H1 (cell line): ENCODE data around the gene ARHGAP10.

ENCODE experiments used
- ASH2L ChIP-seq: fragments of 200-600, 300-600 bp; sonication (generic); IDR thresholded peaks from one replicate; pipeline ENCODE4 v1.7.1; 2017; ENCODE audit warnings: low read length
- BCL11A ChIP-seq, 2 experiments: IDR thresholded peaks; one replicate each; pipeline ENCODE4 v1.6.1; 2011; ENCODE audit warnings: low read depth in 2 of 2, low read length in 2 of 2, mild to moderate bottlenecking in 2 of 2
- JUN ChIP-seq: IDR thresholded peaks from 2 replicates; pipeline ENCODE4 v1.6.1; 2011; ENCODE audit warnings: low read depth, mild to moderate bottlenecking, improper control_type of control experiment, low read length
- MAFK ChIP-seq: IDR thresholded peaks from 2 replicates; pipeline ENCODE4 v1.6.1; 2012; ENCODE audit warnings: low read depth, mild to moderate bottlenecking, improper control_type of control experiment, low read length
- POLR2A ChIP-seq, 2 experiments: IDR thresholded peaks; 1 replicate in 1 of 2; 2 replicates in 1 of 2; pipeline ENCODE4 v1.6.1; 2011; ENCODE audit warnings: low read depth in 2 of 2, low read length in 2 of 2, mild to moderate bottlenecking in 2 of 2; ENCODE audit errors: control extremely low read depth in 1 of 2
- TAF1 ChIP-seq: IDR thresholded peaks from 2 replicates; pipeline ENCODE4 v1.6.1; 2011; ENCODE audit warnings: mild to moderate bottlenecking, low read depth, low read length
- ZNF274 ChIP-seq: IDR thresholded peaks from 2 replicates; pipeline ENCODE4 v1.7.0; 2012; ENCODE audit warnings: low read length, borderline replicate concordance; ENCODE audit errors: extremely low read depth
- TF ChIP-seq, protein P1 (sequence below), 3 experiments: IDR thresholded peaks; 1 replicate in 2 of 3; 2 replicates in 1 of 3; pipeline versions ENCODE4 v1.5.1 to v1.6.1; 2011; ENCODE audit warnings: low read length in 3 of 3, mild to moderate bottlenecking in 3 of 3, inconsistent platforms in 2 of 3, low read depth in 1 of 3, moderate library complexity in 1 of 3; ENCODE audit not compliant: insufficient read depth in 1 of 3; ENCODE audit errors: control extremely low read depth in 1 of 3

GRCh38 chr4:148007792-148008191 is 275.9 kb downstream of the ARHGAP10 start:
- no peak for TF ChIP-seq ZNF274
- no peak for TF ChIP-seq BCL11A (IDR thresholded peaks at IDR 0.05; ENCODE audit: low read depth in 2 of 2, low read length in 2 of 2)
- TF ChIP-seq, protein P1, sequence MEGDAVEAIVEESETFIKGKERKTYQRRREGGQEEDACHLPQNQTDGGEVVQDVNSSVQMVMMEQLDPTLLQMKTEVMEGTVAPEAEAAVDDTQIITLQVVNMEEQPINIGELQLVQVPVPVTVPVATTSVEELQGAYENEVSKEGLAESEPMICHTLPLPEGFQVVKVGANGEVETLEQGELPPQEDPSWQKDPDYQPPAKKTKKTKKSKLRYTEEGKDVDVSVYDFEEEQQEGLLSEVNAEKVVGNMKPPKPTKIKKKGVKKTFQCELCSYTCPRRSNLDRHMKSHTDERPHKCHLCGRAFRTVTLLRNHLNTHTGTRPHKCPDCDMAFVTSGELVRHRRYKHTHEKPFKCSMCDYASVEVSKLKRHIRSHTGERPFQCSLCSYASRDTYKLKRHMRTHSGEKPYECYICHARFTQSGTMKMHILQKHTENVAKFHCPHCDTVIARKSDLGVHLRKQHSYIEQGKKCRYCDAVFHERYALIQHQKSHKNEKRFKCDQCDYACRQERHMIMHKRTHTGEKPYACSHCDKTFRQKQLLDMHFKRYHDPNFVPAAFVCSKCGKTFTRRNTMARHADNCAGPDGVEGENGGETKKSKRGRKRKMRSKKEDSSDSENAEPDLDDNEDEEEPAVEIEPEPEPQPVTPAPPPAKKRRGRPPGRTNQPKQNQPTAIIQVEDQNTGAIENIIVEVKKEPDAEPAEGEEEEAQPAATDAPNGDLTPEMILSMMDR (IDR thresholded peaks at IDR 0.05; ENCODE audit: control extremely low read depth in 1 of 3, insufficient read depth in 1 of 3, low read depth in 1 of 3, low read length in 3 of 3), result no peak
- no peak for TF ChIP-seq MAFK
- TF ChIP-seq TAF1, result no peak
- TF ChIP-seq JUN, result no peak
- no peak for TF ChIP-seq ASH2L
- TF ChIP-seq POLR2A (IDR thresholded peaks at IDR 0.05; ENCODE audit: control extremely low read depth in 1 of 2, low read depth in 2 of 2, low read length in 2 of 2), result no peak
